Lung (tissue), 12 donors: Measurements from ENCODE around the gene NUDT16. TPM values are rescaled to one million over a fixed set of nuclear protein-coding genes. Genes with fewer than 3 reads are reported as not detected.

ENCODE experiments used
- ATAC-seq: fragments of 200-7000 bp; cut with Tn5 transposase; one replicate; pipeline ENCODE4 v1.9.1; 2020; ENCODE audit warnings: moderate number of reproducible peaks; ENCODE audit not compliant: insufficient read depth, low FRiP score
- DNase-seq, 3 donors: peaks; one replicate each; pipeline ENCODE4 v3.0.0-alpha.2; 2013 to 2017
- H3K27ac ChIP-seq, 2 donors: one replicate each; pipeline ENCODE4 v1.5.1; 2013; ENCODE audit warnings: mild to moderate bottlenecking in 2 of 2, moderate library complexity in 2 of 2, control low read depth in 1 of 2, inconsistent platforms in 1 of 2, low read depth in 1 of 2, low read length in 1 of 2
- H3K27me3 ChIP-seq, 3 donors: one replicate each; pipeline ENCODE4 v1.5.1; 2013; ENCODE audit warnings: low read length in 2 of 3; ENCODE audit not compliant: control insufficient read depth in 3 of 3, insufficient read depth in 3 of 3
- H3K36me3 ChIP-seq, 4 donors: one replicate each; pipeline ENCODE4 v1.5.1; 2013; ENCODE audit warnings: low read length in 4 of 4, mild to moderate bottlenecking in 1 of 4, moderate library complexity in 1 of 4; ENCODE audit not compliant: control insufficient read depth in 4 of 4, insufficient read depth in 4 of 4
- H3K4me1 ChIP-seq, 5 donors: one replicate each; pipeline ENCODE4 v1.5.1; 2013; ENCODE audit warnings: low read length in 5 of 5, mild to moderate bottlenecking in 2 of 5, moderate library complexity in 1 of 5; ENCODE audit not compliant: control insufficient read depth in 5 of 5, insufficient read depth in 5 of 5
- H3K4me3 ChIP-seq: one replicate; pipeline ENCODE4 v1.5.1; 2013; ENCODE audit warnings: mild to moderate bottlenecking, control low read depth, moderate library complexity
- H3K9ac ChIP-seq, 2 donors: one replicate each; pipeline ENCODE4 v1.5.1; 2013; ENCODE audit warnings: low read length in 2 of 2, control low read depth in 1 of 2; ENCODE audit not compliant: insufficient read depth in 1 of 2
- H3K9me3 ChIP-seq, 4 donors: one replicate each; pipeline ENCODE4 v1.5.1; 2013; ENCODE audit warnings: low read length in 3 of 4, mild to moderate bottlenecking in 1 of 4, moderate library complexity in 1 of 4; ENCODE audit not compliant: control insufficient read depth in 4 of 4, insufficient read depth in 3 of 4
- WGBS, 2 donors: extraction: QIAGEN DNeasy Blood & Tissue Kit; methylation state at CpG; one replicate each; pipeline ENCODE4 v1.1.7; 2013; 5-methylcytosine and 5-hydroxymethylcytosine counted together
- polyA plus RNA-seq, 2 donors: library from polyadenylated mRNA; stranded (reverse); fragments of 200-250 nt; gene quantifications; one replicate each; pipeline ENCODE4 v1.2.1, GENCODE V29; 2013
- total RNA-seq, 2 donors: library from RNA; depleted of rRNA in 1 of 2; stranded (reverse); fragments of >200 nt in 1 of 2; gene quantifications; one replicate each; pipeline ENCODE4 v1.2.1, GENCODE V29; 2014 to 2021
- TF ChIP-seq, protein P1 (sequence below): IDR thresholded peaks from 2 replicates; pipeline ENCODE4 v1.5.1; 2012; ENCODE audit warnings: mild to moderate bottlenecking; ENCODE audit errors: control extremely low read depth, extremely low read depth
- donor health status: control.
- donor health status: control.
- donor health status: Bipolar disorder and iron deficiency.
- donor health status: healthy.
- donor health status: DM: yes; HTN: yes; CAD: no.

Gene NUDT16
- total and polyA plus RNA-seq, 4 donors: 19.9 to 67.9 (median 50.8) TPM

DNA sequence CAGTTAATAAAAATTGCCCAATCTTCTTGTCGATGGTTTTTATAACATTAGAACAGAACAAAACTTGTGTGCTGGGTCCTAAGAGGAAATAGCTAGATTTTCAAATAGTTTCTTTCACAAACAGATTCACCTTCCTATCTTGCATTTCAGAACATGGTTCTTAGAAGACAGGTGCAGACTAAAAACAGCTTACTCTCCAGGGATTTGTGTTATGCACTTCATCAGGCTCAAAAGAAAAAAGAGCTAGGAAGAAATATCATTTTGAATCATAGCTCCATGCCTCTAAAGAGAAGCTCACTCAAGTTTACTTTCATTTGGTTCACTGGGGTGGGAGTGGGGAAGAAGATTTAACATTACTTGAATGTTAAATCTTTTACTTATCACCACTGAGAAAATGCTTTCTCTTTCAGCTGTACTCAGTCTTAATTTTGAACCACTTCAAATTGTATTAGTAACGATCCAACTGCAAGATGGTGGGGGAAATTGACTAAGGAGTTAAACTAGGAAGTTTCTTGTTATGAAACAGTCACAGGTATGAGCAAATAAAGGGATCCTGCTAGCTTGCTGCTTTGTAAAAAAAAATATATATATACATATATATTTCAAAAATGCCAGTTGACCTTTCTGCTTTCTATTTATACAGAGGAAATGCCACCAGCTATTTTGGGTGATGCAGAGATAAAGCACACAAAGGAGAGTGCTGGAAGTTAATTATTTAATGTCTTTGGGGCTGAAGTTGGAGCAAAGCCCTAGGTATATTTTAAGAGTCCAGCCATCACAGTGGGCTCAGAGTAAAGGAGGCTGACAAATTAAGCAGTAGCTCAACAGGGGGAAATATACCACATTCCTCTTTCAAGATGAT, 28.3 kb upstream of the NUDT16 start:
- DNase-seq (no peak), ATAC-seq (no peak)
- H3K9ac ChIP-seq: no peak overlapping the region
- peaks cover 0 to 16% (median 0%) of the 10 kb centered on the region in 5 donors for H3K4me1 ChIP-seq
- H3K36me3 ChIP-seq: no peaks in the 10 kb centered on the region
- H3K4me3 ChIP-seq: no peak overlapping the region
- H3K9me3 ChIP-seq: no peaks in the 10 kb centered on the region
- TF ChIP-seq, protein P1, sequence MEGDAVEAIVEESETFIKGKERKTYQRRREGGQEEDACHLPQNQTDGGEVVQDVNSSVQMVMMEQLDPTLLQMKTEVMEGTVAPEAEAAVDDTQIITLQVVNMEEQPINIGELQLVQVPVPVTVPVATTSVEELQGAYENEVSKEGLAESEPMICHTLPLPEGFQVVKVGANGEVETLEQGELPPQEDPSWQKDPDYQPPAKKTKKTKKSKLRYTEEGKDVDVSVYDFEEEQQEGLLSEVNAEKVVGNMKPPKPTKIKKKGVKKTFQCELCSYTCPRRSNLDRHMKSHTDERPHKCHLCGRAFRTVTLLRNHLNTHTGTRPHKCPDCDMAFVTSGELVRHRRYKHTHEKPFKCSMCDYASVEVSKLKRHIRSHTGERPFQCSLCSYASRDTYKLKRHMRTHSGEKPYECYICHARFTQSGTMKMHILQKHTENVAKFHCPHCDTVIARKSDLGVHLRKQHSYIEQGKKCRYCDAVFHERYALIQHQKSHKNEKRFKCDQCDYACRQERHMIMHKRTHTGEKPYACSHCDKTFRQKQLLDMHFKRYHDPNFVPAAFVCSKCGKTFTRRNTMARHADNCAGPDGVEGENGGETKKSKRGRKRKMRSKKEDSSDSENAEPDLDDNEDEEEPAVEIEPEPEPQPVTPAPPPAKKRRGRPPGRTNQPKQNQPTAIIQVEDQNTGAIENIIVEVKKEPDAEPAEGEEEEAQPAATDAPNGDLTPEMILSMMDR: no peak
- H3K27ac ChIP-seq: peak overlapping the region in 1 of 2 donors; percentile 61
- no peaks in the 10 kb centered on the region for H3K27me3 ChIP-seq
- WGBS, 2 donors: 35 to 44% methylated on average over 2 of the region's 2 CpGs

DNA sequence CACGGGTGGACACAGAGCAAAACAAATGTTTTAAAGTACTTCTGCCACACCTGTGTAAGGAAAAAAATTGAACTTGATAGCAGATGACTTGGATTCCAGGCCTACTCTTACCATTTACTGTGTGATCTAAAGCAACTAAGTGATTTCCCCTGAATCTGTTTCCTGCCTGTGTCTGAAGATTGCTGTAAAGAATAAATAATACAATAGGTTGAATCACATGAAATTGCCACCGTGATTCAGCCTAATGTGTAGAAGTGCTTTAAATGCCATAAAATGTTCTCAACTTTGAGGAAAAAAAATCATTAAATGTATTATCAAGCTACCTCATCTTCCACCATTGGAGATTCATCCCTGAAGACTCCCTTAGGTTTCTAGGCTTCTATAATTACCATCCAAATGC, 27.6 kb upstream of the NUDT16 start:
- TF ChIP-seq, protein P1: no peak
- no peak overlapping the region for H3K4me3 ChIP-seq
- H3K27me3 ChIP-seq: no peaks in the 10 kb centered on the region
- 33 to 53% methylated on average over 2 of the region's 2 CpGs for WGBS, 2 donors
- H3K36me3 ChIP-seq: no peaks in the 10 kb centered on the region
- H3K4me1 ChIP-seq: peaks cover 0 to 13% (median 0%) of the 10 kb centered on the region in 5 donors
- DNase-seq: no peak
- peak overlapping the region in 1 of 2 donors; percentile 61 for H3K27ac ChIP-seq
- ATAC-seq: no peak
- no peaks in the 10 kb centered on the region for H3K9me3 ChIP-seq
- no peak overlapping the region for H3K9ac ChIP-seq

DNA sequence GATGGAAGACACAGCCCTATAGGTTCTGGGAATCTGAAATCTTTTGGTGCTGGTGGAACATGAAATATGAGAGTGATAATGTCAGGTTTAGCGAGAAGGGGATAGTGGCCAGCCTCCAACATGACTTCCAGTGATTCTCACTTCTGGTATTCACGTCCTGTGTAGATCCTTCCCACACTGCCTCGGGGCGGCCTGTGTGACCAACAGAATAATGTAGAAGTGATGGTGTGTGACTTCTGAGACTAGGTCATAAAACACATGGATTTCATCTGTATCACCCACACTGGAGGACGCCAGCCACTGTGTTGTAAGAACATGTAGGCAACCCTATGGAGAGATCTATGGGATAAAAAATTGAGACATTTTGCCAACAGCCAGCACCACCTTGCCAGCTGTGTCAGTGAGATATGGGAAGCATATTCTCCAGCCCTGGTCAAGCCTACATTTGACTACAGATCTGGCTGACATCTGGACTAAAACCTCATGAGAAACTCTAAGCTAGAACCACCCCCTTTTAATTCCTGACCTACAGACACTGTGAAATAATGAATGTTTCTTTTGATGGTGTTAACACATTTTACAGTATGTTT, 25.5 kb upstream of the NUDT16 start:
- Histone ChIP-seq H3K9me3 (peaks cover 0 to 2% (median 0%) of the 10 kb centered on the region in 4 donors), H3K27me3 (peaks cover 0 to 2% (median 0%) of the 10 kb centered on the region in 3 donors), H3K4me3 (no peak overlapping the region), H3K4me1 (peaks cover 0 to 9% (median 0%) of the 10 kb centered on the region in 5 donors), H3K9ac (no peak overlapping the region), H3K36me3 (no peaks in the 10 kb centered on the region), H3K27ac (no peak overlapping the region)
- ATAC-seq (no peak), DNase-seq (no peak)
- WGBS, 2 donors: 94 to 97% methylated on average over 5 of the region's 5 CpGs
- TF ChIP-seq, protein P1: no peak
